HL-60 (cell line): ENCODE measurements around the gene CDH23.
A peak's percentile ranks its signal among the peaks of the same experiment; 100 is the strongest.

Experiments
- DNase-seq, 2 experiments: peaks; one replicate each; pipeline ENCODE4 v3.0.0-alpha.2; 2010 to 2020; ENCODE audit warnings: low read depth in 1 of 2, low spot score in 1 of 2
- H3K27ac ChIP-seq: fragments of 250-450 bp; sonication (Bioruptor Pico); replicated peaks from 2 replicates; pipeline ENCODE4 v1.5.1; 2020; ENCODE audit warnings: mild to moderate bottlenecking, moderate library complexity
- H3K27me3 ChIP-seq: fragments of 250-450 bp; sonication (Bioruptor Pico); 2 replicates; pipeline ENCODE4 v1.5.1; 2021; ENCODE audit warnings: mild to moderate bottlenecking, moderate library complexity; ENCODE audit not compliant: insufficient read depth, poor library complexity, severe bottlenecking
- H3K4me3 ChIP-seq: replicated peaks from 2 replicates; pipeline ENCODE4 v1.5.1; 2011; ENCODE audit warnings: mild to moderate bottlenecking, control low read depth, low read length; ENCODE audit not compliant: insufficient read depth
- CTCF ChIP-seq: IDR thresholded peaks from one replicate; pipeline ENCODE4 v1.5.1; 2011; ENCODE audit warnings: low read length, control low read depth, inconsistent platforms; ENCODE audit not compliant: insufficient read depth
- GABPA ChIP-seq: IDR thresholded peaks from 2 replicates; pipeline ENCODE4 v1.6.1; 2012; ENCODE audit warnings: low read depth
- POLR2AphosphoS5 ChIP-seq: IDR thresholded peaks from 2 replicates; pipeline ENCODE4 v1.6.1; 2012; ENCODE audit warnings: low read depth
- REST ChIP-seq: IDR thresholded peaks from 2 replicates; pipeline ENCODE4 v1.6.1; 2012; ENCODE audit warnings: low read depth; ENCODE audit not compliant: insufficient replicate concordance
- SPI1 ChIP-seq: IDR thresholded peaks from 2 replicates; pipeline ENCODE4 v1.6.1; 2012; ENCODE audit warnings: low read depth, mild to moderate bottlenecking, borderline replicate concordance

Gene CDH23

GRCh38 chr10:71606257-71607081 lies 209.7 kb downstream of the CDH23 start:
- TF ChIP-seq POLR2AphosphoS5 (no peak), CTCF (no peak), SPI1 (no peak), REST (no peak), GABPA (no peak)
- no peak overlapping the region for H3K27ac ChIP-seq
- H3K27me3 ChIP-seq, result no peaks in the 10 kb centered on the region
- no peak for DNase-seq
- H3K4me3 ChIP-seq, result no peak overlapping the region

- no peak for DNase-seq
- Histone ChIP-seq H3K4me3 (no peak overlapping the region), H3K27ac (no peak overlapping the region), H3K27me3 (no peaks in the 10 kb centered on the region)
- no peak for TF ChIP-seq SPI1
- no peak for TF ChIP-seq REST
- TF ChIP-seq CTCF, result no peak
- TF ChIP-seq POLR2AphosphoS5, result no peak
- TF ChIP-seq GABPA, result no peak
Observed at GRCh38 chr10:71607082-71607443, 210.3 kb downstream of the CDH23 start.

GRCh38 chr10:71608819-71609768 lies 212.4 kb downstream of the CDH23 start:
- TF ChIP-seq CTCF (peak; percentile 72), POLR2AphosphoS5 (no peak), REST (no peak), GABPA (no peak)
- Histone ChIP-seq H3K4me3 (no peak overlapping the region), H3K27me3 (no peaks in the 10 kb centered on the region), H3K27ac (no peak overlapping the region)
- peak in 1 of 2 experiments; percentile 68 for DNase-seq
